HCT116 (cell line): ENCODE results near the gene ZNF474. TPM values are rescaled to one million over a fixed set of nuclear protein-coding genes. Genes with fewer than 3 reads are reported as not detected.

Experiments used
- ATAC-seq: fragments of 200-7000 bp; cut with Tn5 transposase; 2 replicates; pipeline ENCODE4 v1.9.1; 2020; ENCODE audit warnings: mild to moderate bottlenecking, moderate library complexity
- BruUV-seq: library from RNA; stranded (reverse); fragments of 400-500 nt; replicated peaks from 2 replicates; lab custom pipeline; 2021; lab: Mats Ljungman, UMichigan
- CTCF ChIA-PET: fragments of 300-600 bp; sonication (Branson Sonifier 250); formaldehyde crosslinking; loops from one replicate; lab custom pipeline; 2021; ENCODE audit warnings: antibody characterized with exemption; lab: Charles Lee
- POLR2A ChIA-PET: fragments of 300-600, 350-600 bp; sonication (Branson Sonifier 250); formaldehyde crosslinking; loops from one replicate; lab custom pipeline; 2021; ENCODE audit warnings: antibody characterized with exemption; lab: Charles Lee
- RAD21 ChIA-PET, 2 experiments: fragments of 300-600 bp; sonication (Branson Sonifier 250); formaldehyde crosslinking; loops; one replicate each; lab custom pipeline; 2023; ENCODE audit warnings: low total read pairs in 2 of 2; ENCODE audit not compliant: uncharacterized antibody in 2 of 2, unreplicated experiment in 2 of 2, low non-redundant PET in 1 of 2; lab: Charles Lee
- DNase-seq: peaks from one replicate; pipeline ENCODE4 v3.0.0-alpha.2; 2010; ENCODE audit warnings: low read depth, low spot score
- H2AFZ ChIP-seq: fragments of 200-600 bp; shearing (Covaris generic), sonication (generic); 2 replicates; pipeline ENCODE4 v1.6.1; 2017; ENCODE audit warnings: low read depth, mixed run types, mixed read lengths, antibody characterized with exemption, low read length; ENCODE audit not compliant: poor library complexity, severe bottlenecking
- H3K27ac ChIP-seq: 2 replicates; pipeline ENCODE4 v1.5.1; 2012; ENCODE audit warnings: low read depth, low read length
- H3K27me3 ChIP-seq: fragments of 200-600 bp; sonication (generic); 2 replicates; pipeline ENCODE4 v1.6.1; 2016; ENCODE audit warnings: mixed run types, low read length, mixed read lengths; ENCODE audit not compliant: insufficient read depth
- H3K36me3 ChIP-seq, 2 experiments: fragments of 200-500 bp in 1 of 2; fragments of 200-600 bp in 1 of 2; sonication (Bioruptor generic) in 1 of 2; sonication (generic) in 1 of 2; 2 replicates each; pipeline versions ENCODE4 v1.5.1 to v1.6.1; 2014 to 2016; ENCODE audit warnings: low read length in 2 of 2, inconsistent platforms in 1 of 2, mixed read lengths in 1 of 2, mixed run types in 1 of 2; ENCODE audit not compliant: insufficient read depth in 2 of 2, control insufficient read depth in 1 of 2
- H3K4me1 ChIP-seq, 2 experiments: fragments of 200-600 bp in 1 of 2; sonication (generic) in 1 of 2; 2 replicates each; pipeline versions ENCODE4 v1.5.1 to v1.6.1; 2012 to 2017; ENCODE audit warnings: low read length in 2 of 2, inconsistent platforms in 1 of 2, mild to moderate bottlenecking in 1 of 2, mixed read lengths in 1 of 2, mixed run types in 1 of 2, moderate library complexity in 1 of 2; ENCODE audit not compliant: insufficient read depth in 2 of 2, control insufficient read depth in 1 of 2
- H3K4me2 ChIP-seq: fragments of 200-600 bp; sonication (generic); 2 replicates; pipeline ENCODE4 v1.6.1; 2017; ENCODE audit warnings: mixed run types, low read length, mixed read lengths
- H3K4me3 ChIP-seq, 2 experiments: fragments of 200-600 bp in 1 of 2; sonication (generic) in 1 of 2; replicated peaks in 1 of 2; 2 replicates each; pipeline ENCODE4 v1.5.1; 2011 to 2016; ENCODE audit warnings: low read length in 2 of 2, control low read depth in 1 of 2, low read depth in 1 of 2, mild to moderate bottlenecking in 1 of 2, mixed read lengths in 1 of 2, mixed run types in 1 of 2
- H3K79me2 ChIP-seq: fragments of 200-600 bp; sonication (generic); 2 replicates; pipeline ENCODE4 v1.6.1; 2017; ENCODE audit warnings: mild to moderate bottlenecking, mixed run types, low read length, moderate library complexity, mixed read lengths; ENCODE audit not compliant: insufficient read depth
- H3K9ac ChIP-seq: fragments of 200-600 bp; sonication (generic); 2 replicates; pipeline ENCODE4 v1.6.1; 2016; ENCODE audit warnings: low read length, mixed read lengths
- H3K9me2 ChIP-seq: fragments of 200-600 bp; sonication (generic), shearing (Covaris generic); 2 replicates; pipeline ENCODE4 v1.6.1; 2017; ENCODE audit warnings: mixed run types, mild to moderate bottlenecking, moderate library complexity; ENCODE audit not compliant: insufficient read depth
- H3K9me3 ChIP-seq, 2 experiments: fragments of 200-500 bp in 1 of 2; fragments of 200-600 bp in 1 of 2; sonication (Bioruptor generic) in 1 of 2; sonication (generic) in 1 of 2; 2 replicates each; pipeline ENCODE4 v1.6.1; 2014 to 2017; ENCODE audit warnings: low read length in 2 of 2, mixed read lengths in 2 of 2, inconsistent platforms in 1 of 2, low read depth in 1 of 2, mild to moderate bottlenecking in 1 of 2, mixed run types in 1 of 2, moderate library complexity in 1 of 2; ENCODE audit not compliant: control insufficient read depth in 1 of 2, insufficient read depth in 1 of 2
- H4K20me1 ChIP-seq: fragments of 200-600 bp; sonication (generic), shearing (Covaris generic); 2 replicates; pipeline ENCODE4 v1.6.1; 2017; ENCODE audit warnings: mixed run types, mild to moderate bottlenecking, moderate library complexity; ENCODE audit not compliant: insufficient read depth
- ATF3 ChIP-seq: IDR thresholded peaks from 2 replicates; pipeline ENCODE4 v1.6.1; 2012
- CBX3 ChIP-seq: IDR thresholded peaks from 2 replicates; pipeline ENCODE4 v1.6.1; 2012; ENCODE audit warnings: low read depth
- CEBPB ChIP-seq: IDR thresholded peaks from 2 replicates; pipeline ENCODE4 v1.6.1; 2012; ENCODE audit warnings: low read depth
- CTCF ChIP-seq, 3 experiments: fragments of 200-600 bp in 1 of 3; sonication (generic) in 1 of 3; IDR thresholded peaks in 2 of 3; conservative IDR thresholded peaks in 1 of 3; 2 replicates each; pipeline ENCODE4 v1.5.1; 2012 to 2017; ENCODE audit warnings: low read depth in 2 of 3, low read length in 2 of 3, antibody characterized with exemption in 1 of 3, borderline replicate concordance in 1 of 3, control low read depth in 1 of 3, mild to moderate bottlenecking in 1 of 3, mixed read lengths in 1 of 3, mixed run types in 1 of 3, moderate library complexity in 1 of 3; ENCODE audit not compliant: insufficient read depth in 1 of 3
- EGR1 ChIP-seq: IDR thresholded peaks from 2 replicates; pipeline ENCODE4 v1.6.1; 2012; ENCODE audit warnings: low read depth
- ELF1 ChIP-seq: IDR thresholded peaks from 2 replicates; pipeline ENCODE4 v1.6.1; 2012; ENCODE audit warnings: low read depth, borderline replicate concordance
- EZH2 ChIP-seq: fragments of 200-600 bp; sonication (generic); IDR thresholded peaks from 2 replicates; pipeline ENCODE4 v1.6.1; 2017; ENCODE audit warnings: antibody characterized with exemption, mixed run types
- EZH2phosphoT487 ChIP-seq: fragments of 200-600 bp; IDR thresholded peaks from 2 replicates; pipeline ENCODE4 v1.6.1; 2018; ENCODE audit warnings: antibody characterized with exemption, borderline replicate concordance
- FOSL1 ChIP-seq: IDR thresholded peaks from 2 replicates; pipeline ENCODE4 v1.6.1; 2012; ENCODE audit warnings: low read depth
- POLR2AphosphoS5 ChIP-seq: IDR thresholded peaks from 2 replicates; pipeline ENCODE4 v1.6.1; 2011; ENCODE audit warnings: mild to moderate bottlenecking, low read depth, low read length, moderate library complexity
- SIN3A ChIP-seq: IDR thresholded peaks from 2 replicates; pipeline ENCODE4 v1.6.1; 2012; ENCODE audit warnings: low read depth
- SP1 ChIP-seq: IDR thresholded peaks from 2 replicates; pipeline ENCODE4 v1.6.1; 2012; ENCODE audit warnings: low read depth
- SRF ChIP-seq: IDR thresholded peaks from 2 replicates; pipeline ENCODE4 v1.6.1; 2012; ENCODE audit warnings: low read depth
- TCF7L2 ChIP-seq: IDR thresholded peaks from 2 replicates; pipeline ENCODE4 v1.7.0; 2011; ENCODE audit warnings: borderline replicate concordance, inconsistent platforms; ENCODE audit not compliant: insufficient read depth, insufficient read length; ENCODE audit errors: extremely low read depth
- ZFX ChIP-seq: fragments of 450-650 bp; IDR thresholded peaks from 2 replicates; pipeline ENCODE4 v1.6.1; 2017
- ZNF274 ChIP-seq: fragments of 200-500 bp; sonication (Bioruptor generic); IDR thresholded peaks from 2 replicates; pipeline ENCODE4 v1.6.1; 2014; ENCODE audit warnings: mild to moderate bottlenecking, low read depth, low read length, inconsistent platforms
- intact Hi-C: fragments of 100-400 bp; cut with micrococcal nuclease; formaldehyde crosslinking; loops from 2 replicates; pipeline ENCODE4 v1.10.0; 2022
- total RNA-seq: library from RNA; stranded (reverse); gene quantifications from one replicate; pipeline ENCODE4 v1.2.1, GENCODE V29; 2021; ENCODE audit not compliant: unreplicated experiment
- TF ChIP-seq, protein P1 (sequence below): IDR thresholded peaks from 2 replicates; pipeline ENCODE4 v1.6.1; 2012; ENCODE audit warnings: low read depth

The ZNF474 gene
- total RNA-seq, 1 experiment from 2014 or later: 0.37 TPM

DNA sequence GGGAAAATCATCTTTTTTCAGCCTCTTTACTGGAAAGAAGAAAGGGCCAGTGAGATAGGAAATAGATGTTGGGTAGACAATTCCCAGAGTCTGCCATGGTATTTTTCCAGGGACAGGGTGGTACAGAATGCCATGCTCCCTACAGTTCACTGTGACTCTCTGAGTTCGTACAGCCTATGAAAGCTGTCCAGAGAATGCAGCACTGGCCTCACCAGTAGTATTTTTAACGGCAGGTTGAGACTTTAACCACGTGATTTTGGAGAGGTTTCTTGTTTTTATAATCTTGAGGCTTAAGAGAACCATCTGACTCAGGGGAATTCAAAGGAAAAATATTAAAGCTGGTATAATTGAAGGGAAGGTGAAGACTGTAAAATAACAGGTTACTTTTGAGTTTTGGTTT is 10.1 kb upstream of the ZNF474 start (continued):
- TF ChIP-seq, protein P1, sequence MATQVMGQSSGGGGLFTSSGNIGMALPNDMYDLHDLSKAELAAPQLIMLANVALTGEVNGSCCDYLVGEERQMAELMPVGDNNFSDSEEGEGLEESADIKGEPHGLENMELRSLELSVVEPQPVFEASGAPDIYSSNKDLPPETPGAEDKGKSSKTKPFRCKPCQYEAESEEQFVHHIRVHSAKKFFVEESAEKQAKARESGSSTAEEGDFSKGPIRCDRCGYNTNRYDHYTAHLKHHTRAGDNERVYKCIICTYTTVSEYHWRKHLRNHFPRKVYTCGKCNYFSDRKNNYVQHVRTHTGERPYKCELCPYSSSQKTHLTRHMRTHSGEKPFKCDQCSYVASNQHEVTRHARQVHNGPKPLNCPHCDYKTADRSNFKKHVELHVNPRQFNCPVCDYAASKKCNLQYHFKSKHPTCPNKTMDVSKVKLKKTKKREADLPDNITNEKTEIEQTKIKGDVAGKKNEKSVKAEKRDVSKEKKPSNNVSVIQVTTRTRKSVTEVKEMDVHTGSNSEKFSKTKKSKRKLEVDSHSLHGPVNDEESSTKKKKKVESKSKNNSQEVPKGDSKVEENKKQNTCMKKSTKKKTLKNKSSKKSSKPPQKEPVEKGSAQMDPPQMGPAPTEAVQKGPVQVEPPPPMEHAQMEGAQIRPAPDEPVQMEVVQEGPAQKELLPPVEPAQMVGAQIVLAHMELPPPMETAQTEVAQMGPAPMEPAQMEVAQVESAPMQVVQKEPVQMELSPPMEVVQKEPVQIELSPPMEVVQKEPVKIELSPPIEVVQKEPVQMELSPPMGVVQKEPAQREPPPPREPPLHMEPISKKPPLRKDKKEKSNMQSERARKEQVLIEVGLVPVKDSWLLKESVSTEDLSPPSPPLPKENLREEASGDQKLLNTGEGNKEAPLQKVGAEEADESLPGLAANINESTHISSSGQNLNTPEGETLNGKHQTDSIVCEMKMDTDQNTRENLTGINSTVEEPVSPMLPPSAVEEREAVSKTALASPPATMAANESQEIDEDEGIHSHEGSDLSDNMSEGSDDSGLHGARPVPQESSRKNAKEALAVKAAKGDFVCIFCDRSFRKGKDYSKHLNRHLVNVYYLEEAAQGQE: no peak
- TF ChIP-seq ZNF274 (no peak), ZFX (no peak), EGR1 (no peak), SP1 (no peak), CBX3 (no peak), POLR2AphosphoS5 (no peak), EZH2phosphoT487 (no peak), ELF1 (no peak), CEBPB (no peak), SIN3A (no peak)

GRCh38 chr5:122120493-122120892 is 8.9 kb upstream of the ZNF474 start:
- no peaks in the 10 kb centered on the region for H3K9me3 ChIP-seq
- H3K27me3 ChIP-seq: no peaks in the 10 kb centered on the region
- intact Hi-C loops: no loop called here
- H2AFZ ChIP-seq: no peak overlapping the region
- ChIA-PET CTCF (no interaction called here), POLR2A (no interaction called here), RAD21 (no interaction called here)
- ATAC-seq (no peak), DNase-seq (no peak)
- no peaks in the 10 kb centered on the region for H3K79me2 ChIP-seq
- no peak overlapping the region for H3K27ac ChIP-seq
- H4K20me1 ChIP-seq: no peaks in the 10 kb centered on the region
- H3K4me1 ChIP-seq: peaks cover 0 to 6% of the 10 kb centered on the region in 2 experiments; a peak in 1 of 4 replicates
- no peak overlapping the region for H3K4me2 ChIP-seq
- no peaks in the 10 kb centered on the region for H3K9me2 ChIP-seq
- no peaks in the 10 kb centered on the region for H3K36me3 ChIP-seq
- BruUV-seq: no TSS peak
- H3K9ac ChIP-seq: no peak overlapping the region
- H3K4me3 ChIP-seq: no peak overlapping the region
- TF ChIP-seq ZFX (no peak), ATF3 (no peak), CBX3 (no peak), FOSL1 (no peak), EZH2phosphoT487 (no peak), EZH2 (no peak), TCF7L2 (no peak), SP1 (no peak), SRF (no peak), EGR1 (no peak), ELF1 (no peak), CTCF (IDR thresholded peaks at IDR 0.05 in 2 of 3, conservative IDR thresholded peaks at IDR 0.05 in 1 of 3; ENCODE audit: borderline replicate concordance in 1 of 3, insufficient read depth in 1 of 3, low read depth in 2 of 3, low read length in 2 of 3) (no peak)
